NCI-H1092 treated with DMSO at 0.1 percent for 48 hours (cell line): Measurements from ENCODE around the gene TNFAIP3.

Experiments
- DNase-seq: peaks from one replicate; lab custom pipeline; 2025; lab: John Stamatoyannopoulos, UW

Gene TNFAIP3

GRCh38 chr6:137923866-137924653, 57.0 kb downstream of the TNFAIP3 start:
- no peak for DNase-seq

- no peak for DNase-seq
Observed at GRCh38 chr6:137925141-137925698, 58.2 kb downstream of the TNFAIP3 start.

GRCh38 chr6:137926207-137926731, 59.2 kb downstream of the TNFAIP3 start:
- DNase-seq = no peak

GRCh38 chr6:137926985-137927384, 59.9 kb downstream of the TNFAIP3 start:
- no peak for DNase-seq

GRCh38 chr6:137927777-137928218, 60.7 kb downstream of the TNFAIP3 start:
- no peak for DNase-seq

GRCh38 chr6:137928286-137928685, 61.2 kb downstream of the TNFAIP3 start:
- no peak for DNase-seq

- DNase-seq = no peak
Observed at GRCh38 chr6:137931849-137932465, 64.9 kb downstream of the TNFAIP3 start.
